ENCODE results near the gene TRIM17.

DNA sequence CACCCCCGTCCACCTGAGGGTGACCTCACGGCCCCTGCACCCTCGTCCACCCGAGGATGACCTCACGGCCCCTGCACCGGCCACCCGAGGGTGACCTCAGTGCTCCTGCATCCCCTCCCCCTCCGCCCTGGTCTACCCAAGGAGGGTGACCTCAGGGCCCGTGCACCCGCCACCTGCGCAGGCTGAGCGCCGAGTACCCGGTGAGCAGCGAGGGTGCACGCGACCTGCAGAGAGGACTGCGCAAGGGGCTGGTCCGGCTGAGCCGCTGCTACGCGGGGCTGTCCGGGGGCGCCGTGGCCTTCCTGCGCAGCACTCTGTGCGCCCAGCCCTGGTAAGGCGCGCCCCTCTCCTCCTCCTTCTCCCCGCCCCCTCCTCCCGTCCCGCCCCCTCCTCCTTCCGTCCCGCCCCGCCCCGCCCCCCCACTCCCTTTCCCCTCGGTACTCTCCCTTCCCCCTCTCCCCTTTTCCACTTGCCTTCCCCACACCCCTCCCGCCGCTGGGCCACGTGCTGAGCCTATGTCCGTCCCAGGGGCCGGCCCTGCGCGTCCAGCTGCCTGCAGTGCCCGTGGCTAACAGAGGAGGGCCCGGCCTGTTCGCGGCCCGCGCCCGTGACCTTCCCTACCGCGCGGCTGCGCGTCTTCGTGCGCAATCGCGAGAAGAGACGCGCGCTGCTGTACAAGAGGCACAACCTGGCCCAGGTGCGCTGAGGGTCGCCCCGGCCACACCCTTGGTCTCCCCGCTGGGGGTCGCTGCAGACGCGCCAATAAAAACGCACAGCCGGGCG lies 38.4 kb downstream of the TRIM17 start:
- TF ChIP-seq, protein P1, sequence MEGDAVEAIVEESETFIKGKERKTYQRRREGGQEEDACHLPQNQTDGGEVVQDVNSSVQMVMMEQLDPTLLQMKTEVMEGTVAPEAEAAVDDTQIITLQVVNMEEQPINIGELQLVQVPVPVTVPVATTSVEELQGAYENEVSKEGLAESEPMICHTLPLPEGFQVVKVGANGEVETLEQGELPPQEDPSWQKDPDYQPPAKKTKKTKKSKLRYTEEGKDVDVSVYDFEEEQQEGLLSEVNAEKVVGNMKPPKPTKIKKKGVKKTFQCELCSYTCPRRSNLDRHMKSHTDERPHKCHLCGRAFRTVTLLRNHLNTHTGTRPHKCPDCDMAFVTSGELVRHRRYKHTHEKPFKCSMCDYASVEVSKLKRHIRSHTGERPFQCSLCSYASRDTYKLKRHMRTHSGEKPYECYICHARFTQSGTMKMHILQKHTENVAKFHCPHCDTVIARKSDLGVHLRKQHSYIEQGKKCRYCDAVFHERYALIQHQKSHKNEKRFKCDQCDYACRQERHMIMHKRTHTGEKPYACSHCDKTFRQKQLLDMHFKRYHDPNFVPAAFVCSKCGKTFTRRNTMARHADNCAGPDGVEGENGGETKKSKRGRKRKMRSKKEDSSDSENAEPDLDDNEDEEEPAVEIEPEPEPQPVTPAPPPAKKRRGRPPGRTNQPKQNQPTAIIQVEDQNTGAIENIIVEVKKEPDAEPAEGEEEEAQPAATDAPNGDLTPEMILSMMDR (IDR thresholded peaks at IDR 0.05) = peak in 3 of 4 experiments; percentile 21 to 59 (median 50)
- TF ChIP-seq POLR2A (IDR thresholded peaks at IDR 0.05) = no peak
